ENCODE measurements around the gene SLC17A7.

SLC17A7 gene

GRCh38 chr19:49486710-49487276 is 45.5 kb upstream of the SLC17A7 start:
- H3K9me3 ChIP-seq (ENCODE audit: control insufficient read depth, insufficient read depth, low read length): no peaks in the 10 kb centered on the region
- TF ChIP-seq CTCF (IDR thresholded peaks at IDR 0.05; ENCODE audit: low read depth, low read length, poor library complexity, severe bottlenecking) (no peak), EZH2phosphoT487 (IDR thresholded peaks at IDR 0.05; ENCODE audit: borderline replicate concordance, low read length) (no peak)
- H3K79me2 ChIP-seq (ENCODE audit: control insufficient read depth, low read length): peaks cover 37% of the 10 kb centered on the region
- peaks cover 27% of the 10 kb centered on the region for H4K20me1 ChIP-seq (ENCODE audit: control insufficient read depth, insufficient read depth, low read depth, low read length)
- peak overlapping the region; percentile 60 for H3K4me2 ChIP-seq (ENCODE audit: low read length)
- peak overlapping the region; percentile 60 for H3K4me3 ChIP-seq (ENCODE audit: low read length)
- no peaks in the 10 kb centered on the region for H3K9me2 ChIP-seq (replicated peaks; ENCODE audit: control insufficient read depth, low read length)
- H3K27me3 ChIP-seq (ENCODE audit: control insufficient read depth, low read length): no peaks in the 10 kb centered on the region
- H3K4me1 ChIP-seq (ENCODE audit: control insufficient read depth, low read length): peaks cover 36% of the 10 kb centered on the region
- no peak overlapping the region for H3K27ac ChIP-seq (ENCODE audit: low read depth, low read length)
- H3K36me3 ChIP-seq (ENCODE audit: control insufficient read depth, low read length): peaks cover 44% of the 10 kb centered on the region
- H3F3A ChIP-seq (ENCODE audit: control insufficient read depth, insufficient read depth): peaks cover 43% of the 10 kb centered on the region

GRCh38 chr19:49486232-49486631 is 44.9 kb upstream of the SLC17A7 start:
- Histone ChIP-seq H3K4me3 (ENCODE audit: low read length) (peak overlapping the region; percentile 60; the same call in 1 of the 2 replicates), H3K79me2 (ENCODE audit: control insufficient read depth, low read length) (peaks cover 37% of the 10 kb centered on the region), H3K27ac (ENCODE audit: low read depth, low read length) (no peak overlapping the region), H3K36me3 (ENCODE audit: control insufficient read depth, low read length) (peaks cover 39% of the 10 kb centered on the region), H3K4me2 (ENCODE audit: low read length) (peak overlapping the region; percentile 60; the same call in 1 of the 2 replicates), H3K4me1 (ENCODE audit: control insufficient read depth, low read length) (peaks cover 33% of the 10 kb centered on the region), H3K9me2 (replicated peaks; ENCODE audit: control insufficient read depth, low read length) (no peaks in the 10 kb centered on the region), H3K27me3 (ENCODE audit: control insufficient read depth, low read length) (no peaks in the 10 kb centered on the region), H4K20me1 (ENCODE audit: control insufficient read depth, insufficient read depth, low read depth, low read length) (peaks cover 27% of the 10 kb centered on the region), H3K9me3 (ENCODE audit: control insufficient read depth, insufficient read depth, low read length) (no peaks in the 10 kb centered on the region), H3F3A (ENCODE audit: control insufficient read depth, insufficient read depth) (peaks cover 38% of the 10 kb centered on the region)
- TF ChIP-seq CTCF (IDR thresholded peaks at IDR 0.05; ENCODE audit: low read depth, low read length, poor library complexity, severe bottlenecking): no peak
- TF ChIP-seq EZH2phosphoT487 (IDR thresholded peaks at IDR 0.05; ENCODE audit: borderline replicate concordance, low read length): no peak

GRCh38 chr19:49481020-49481683 is 39.8 kb upstream of the SLC17A7 start:
- Histone ChIP-seq H3K79me2 (ENCODE audit: control insufficient read depth, low read length) (no peaks in the 10 kb centered on the region), H3F3A (ENCODE audit: control insufficient read depth, insufficient read depth) (no peaks in the 10 kb centered on the region), H3K4me1 (ENCODE audit: control insufficient read depth, low read length) (0 out of 2 replicates have a peak, but pooled peaks cover under 1% of the 10 kb centered on the region), H4K20me1 (ENCODE audit: control insufficient read depth, insufficient read depth, low read depth, low read length) (no peaks in the 10 kb centered on the region), H3K4me2 (ENCODE audit: low read length) (no peak overlapping the region), H3K27me3 (ENCODE audit: control insufficient read depth, low read length) (no peaks in the 10 kb centered on the region), H3K36me3 (ENCODE audit: control insufficient read depth, low read length) (no peaks in the 10 kb centered on the region), H3K4me3 (ENCODE audit: low read length) (no peak overlapping the region), H3K27ac (ENCODE audit: low read depth, low read length) (no peak overlapping the region), H3K9me2 (replicated peaks; ENCODE audit: control insufficient read depth, low read length) (no peaks in the 10 kb centered on the region), H3K9me3 (ENCODE audit: control insufficient read depth, insufficient read depth, low read length) (no peaks in the 10 kb centered on the region)
- no peak for TF ChIP-seq EZH2phosphoT487 (IDR thresholded peaks at IDR 0.05; ENCODE audit: borderline replicate concordance, low read length)
- TF ChIP-seq CTCF (IDR thresholded peaks at IDR 0.05; ENCODE audit: low read depth, low read length, poor library complexity, severe bottlenecking): no peak
